ENCODE results near the gene ALX3.
A peak's percentile ranks its signal among the peaks of the same experiment; 100 is the strongest.
"Not testable (repeated sequence)": the region's sequence is repeated elsewhere in the genome, so short reads cannot be mapped to it uniquely, and the experiment has no call there.

ALX3 gene

DNA sequence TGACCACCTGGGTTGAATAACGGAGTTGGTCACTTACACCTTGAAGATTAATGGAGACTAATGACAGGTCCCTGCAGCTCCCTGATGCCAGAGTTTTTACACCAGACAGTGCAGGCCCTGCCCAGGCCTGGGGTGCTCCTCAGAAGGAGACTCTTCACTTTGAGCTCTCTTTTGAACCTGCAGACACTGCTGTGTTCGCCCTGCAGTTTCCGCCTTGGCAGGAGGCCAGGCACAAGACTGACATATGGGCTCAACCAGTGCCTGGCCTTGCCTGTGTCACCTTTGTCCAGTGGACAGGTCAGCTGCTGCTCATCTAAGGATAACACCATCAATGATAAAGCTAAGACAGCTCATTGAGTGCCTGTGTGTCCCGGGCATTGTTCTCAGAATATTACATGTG is 30.8 kb downstream of the ALX3 start:
- Histone ChIP-seq H3K36me3 (ENCODE audit: control insufficient read depth, insufficient read depth, low read length) (peaks cover 74% of the 10 kb centered on the region), H3K9ac (ENCODE audit: low read length) (no peak overlapping the region), H3K9me3 (ENCODE audit: control insufficient read depth, insufficient read depth, low read depth, low read length) (no peaks in the 10 kb centered on the region), H3K4me3 (ENCODE audit: low read depth, low read length) (no peak overlapping the region), H3K27ac (ENCODE audit: low read depth, low read length) (no peak overlapping the region), H3K27me3 (ENCODE audit: control insufficient read depth, insufficient read depth, low read length) (no peaks in the 10 kb centered on the region), H3K4me1 (ENCODE audit: control insufficient read depth, insufficient read depth, low read length) (peaks cover 6% of the 10 kb centered on the region)

DNA sequence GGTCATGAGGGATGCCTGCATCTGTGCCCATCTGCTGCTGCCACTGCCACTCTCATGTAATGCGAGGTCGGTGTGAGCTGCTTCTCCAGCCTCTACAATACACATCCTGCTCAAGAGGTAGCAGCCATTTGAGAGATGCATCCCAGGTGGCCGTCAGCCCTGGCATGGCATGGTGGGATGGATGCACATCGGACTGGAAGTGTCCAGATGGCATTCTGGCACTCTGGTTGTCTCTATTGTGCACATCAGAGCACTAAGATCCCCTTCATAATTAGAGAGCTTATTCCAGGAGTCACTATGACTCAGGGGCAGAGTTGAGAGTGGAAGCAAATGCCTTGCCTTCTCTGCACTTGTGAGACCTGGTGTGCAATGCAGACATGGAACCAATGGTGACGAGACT is 32.2 kb downstream of the ALX3 start:
- peaks cover 12% of the 10 kb centered on the region for H3K4me1 ChIP-seq (ENCODE audit: control insufficient read depth, insufficient read depth, low read length)
- peaks cover 61% of the 10 kb centered on the region for H3K36me3 ChIP-seq (ENCODE audit: control insufficient read depth, insufficient read depth, low read length)
- H3K27me3 ChIP-seq (ENCODE audit: control insufficient read depth, insufficient read depth, low read length): no peaks in the 10 kb centered on the region
- H3K9ac ChIP-seq (ENCODE audit: low read length): no peak overlapping the region
- no peak overlapping the region for H3K27ac ChIP-seq (ENCODE audit: low read depth, low read length)
- H3K9me3 ChIP-seq (ENCODE audit: control insufficient read depth, insufficient read depth, low read depth, low read length): no peaks in the 10 kb centered on the region
- H3K4me3 ChIP-seq (ENCODE audit: low read depth, low read length): no peak overlapping the region

GRCh38 chr1:110035236-110035752 is 35.2 kb downstream of the ALX3 start:
- H3K4me1 ChIP-seq (ENCODE audit: control insufficient read depth, insufficient read depth, low read length): peaks cover 21% of the 10 kb centered on the region
- H3K4me3 ChIP-seq (ENCODE audit: low read depth, low read length): peak overlapping the region; percentile 70
- H3K27ac ChIP-seq (ENCODE audit: low read depth, low read length): peak overlapping the region; percentile 89; the same call in 1 of the 2 replicates
- peak overlapping the region; percentile 85 for H3K9ac ChIP-seq (ENCODE audit: low read length)
- H3K36me3 ChIP-seq (ENCODE audit: control insufficient read depth, insufficient read depth, low read length): peaks cover 31% of the 10 kb centered on the region
- H3K27me3 ChIP-seq (ENCODE audit: control insufficient read depth, insufficient read depth, low read length): no peaks in the 10 kb centered on the region
- no peaks in the 10 kb centered on the region for H3K9me3 ChIP-seq (ENCODE audit: control insufficient read depth, insufficient read depth, low read depth, low read length)

DNA sequence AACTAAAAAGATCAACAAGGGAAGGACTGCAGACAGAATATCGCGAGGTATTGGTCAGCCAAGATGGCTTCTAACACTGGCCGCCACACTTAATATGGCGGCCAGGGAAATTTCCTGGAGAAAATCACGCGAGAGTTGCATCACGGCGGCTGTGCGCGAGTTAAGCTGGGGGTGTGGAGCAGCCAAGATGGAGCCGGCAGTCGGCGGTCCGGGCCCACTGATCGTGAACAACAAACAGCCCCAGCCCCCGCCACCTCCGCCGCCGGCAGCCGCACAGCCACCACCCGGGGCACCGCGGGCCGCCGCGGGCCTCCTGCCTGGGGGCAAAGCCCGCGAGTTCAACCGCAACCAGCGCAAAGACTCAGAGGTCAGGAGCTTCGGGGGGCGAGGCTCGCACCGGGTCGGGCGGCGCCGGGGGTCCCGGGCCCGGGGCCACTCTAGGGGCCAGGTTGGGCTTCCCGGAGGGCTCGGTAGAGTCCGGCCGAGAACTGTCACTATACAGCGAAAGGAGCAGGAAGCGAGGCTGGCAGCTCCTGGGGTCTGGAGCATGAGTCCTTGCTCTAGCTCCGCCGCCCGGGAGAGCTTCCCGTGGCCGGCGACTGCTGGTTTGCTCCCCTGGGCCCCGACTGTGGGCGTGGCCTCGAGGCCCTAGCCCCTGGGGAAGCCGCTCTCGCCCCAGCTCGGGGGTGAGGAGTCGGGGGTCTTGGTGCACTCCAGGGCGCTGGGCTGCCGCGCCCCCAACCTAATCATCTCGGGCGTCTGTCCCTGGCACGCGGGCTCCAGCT is 35.8 kb downstream of the ALX3 start, which contains the start of gene STRIP1:
Gene STRIP1 (plus strand): TSS at position 174 of the 785 bp plus-strand sequence. CDS start 14 bp downstream, at position 188.
- peak within 1 kb of the TSS; percentile 89 for H3K27ac ChIP-seq (ENCODE audit: low read depth, low read length)
- peak within 1 kb of the TSS; percentile 70 for H3K4me3 ChIP-seq (ENCODE audit: low read depth, low read length)
- H3K36me3 ChIP-seq (ENCODE audit: control insufficient read depth, insufficient read depth, low read length): peaks cover 24% of the 10 kb centered on the region
- no peaks in the 10 kb centered on the region for H3K9me3 ChIP-seq (ENCODE audit: control insufficient read depth, insufficient read depth, low read depth, low read length)
- H3K9ac ChIP-seq (ENCODE audit: low read length): peak within 1 kb of the TSS; percentile 85
- no peaks in the 10 kb centered on the region for H3K27me3 ChIP-seq (ENCODE audit: control insufficient read depth, insufficient read depth, low read length)
- H3K4me1 ChIP-seq (ENCODE audit: control insufficient read depth, insufficient read depth, low read length): peaks cover 26% of the 10 kb centered on the region

DNA sequence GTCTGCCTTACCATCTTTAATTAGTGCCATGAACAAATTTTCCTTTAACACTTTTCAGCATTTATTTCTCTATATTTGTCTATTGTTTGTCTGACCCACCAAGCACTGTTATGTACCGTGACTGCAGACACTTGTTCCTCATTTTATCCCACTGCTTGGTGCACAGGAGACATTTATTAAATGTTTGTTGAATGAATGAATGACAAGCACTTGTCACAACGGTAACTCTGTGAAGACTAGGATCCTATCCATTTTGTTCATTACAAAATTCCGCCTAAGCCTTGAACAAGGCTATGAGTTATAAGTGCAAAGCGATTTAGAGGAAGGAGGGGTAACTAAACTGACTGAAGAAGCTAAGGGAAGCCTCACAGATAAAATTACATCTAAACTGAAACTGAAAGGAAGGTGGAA is 36.4 kb downstream of the ALX3 start:
- Histone ChIP-seq H3K4me3 (ENCODE audit: low read depth, low read length) (peak overlapping the region; percentile 70), H3K27me3 (ENCODE audit: control insufficient read depth, insufficient read depth, low read length) (no peaks in the 10 kb centered on the region), H3K4me1 (ENCODE audit: control insufficient read depth, insufficient read depth, low read length) (peaks cover 26% of the 10 kb centered on the region), H3K36me3 (ENCODE audit: control insufficient read depth, insufficient read depth, low read length) (peaks cover 18% of the 10 kb centered on the region), H3K9ac (ENCODE audit: low read length) (no peak overlapping the region), H3K27ac (ENCODE audit: low read depth, low read length) (peak overlapping the region; percentile 17), H3K9me3 (ENCODE audit: control insufficient read depth, insufficient read depth, low read depth, low read length) (no peaks in the 10 kb centered on the region)

- Histone ChIP-seq H3K9me3 (ENCODE audit: control insufficient read depth, insufficient read depth, low read depth, low read length) (no peaks in the 10 kb centered on the region), H3K27me3 (ENCODE audit: control insufficient read depth, insufficient read depth, low read length) (no peaks in the 10 kb centered on the region), H3K36me3 (ENCODE audit: control insufficient read depth, insufficient read depth, low read length) (peaks cover 12% of the 10 kb centered on the region), H3K4me3 (ENCODE audit: low read depth, low read length) (no peak overlapping the region), H3K9ac (ENCODE audit: low read length) (no peak overlapping the region), H3K4me1 (ENCODE audit: control insufficient read depth, insufficient read depth, low read length) (peaks cover 26% of the 10 kb centered on the region), H3K27ac (ENCODE audit: low read depth, low read length) (no peak overlapping the region; the same call in 1 of the 2 replicates)
Observed at GRCh38 chr1:110033421-110033820, 37.1 kb downstream of the ALX3 start.

GRCh38 chr1:110032327-110032726 is 38.1 kb downstream of the ALX3 start:
- H3K4me1 ChIP-seq (ENCODE audit: control insufficient read depth, insufficient read depth, low read length): peaks cover 26% of the 10 kb centered on the region
- no peak overlapping the region for H3K4me3 ChIP-seq (ENCODE audit: low read depth, low read length)
- no peaks in the 10 kb centered on the region for H3K27me3 ChIP-seq (ENCODE audit: control insufficient read depth, insufficient read depth, low read length)
- no peak overlapping the region for H3K27ac ChIP-seq (ENCODE audit: low read depth, low read length)
- H3K36me3 ChIP-seq (ENCODE audit: control insufficient read depth, insufficient read depth, low read length): peaks cover 3% of the 10 kb centered on the region
- H3K9ac ChIP-seq (ENCODE audit: low read length): no peak overlapping the region
- H3K9me3 ChIP-seq (ENCODE audit: control insufficient read depth, insufficient read depth, low read depth, low read length): no peaks in the 10 kb centered on the region

- H3K36me3 ChIP-seq (ENCODE audit: control insufficient read depth, insufficient read depth, low read length); H3K9ac ChIP-seq (ENCODE audit: low read length); H3K27me3 ChIP-seq (ENCODE audit: control insufficient read depth, insufficient read depth, low read length); H3K4me3 ChIP-seq (ENCODE audit: low read depth, low read length); H3K27ac ChIP-seq (ENCODE audit: low read depth, low read length); H3K9me3 ChIP-seq (ENCODE audit: control insufficient read depth, insufficient read depth, low read depth, low read length): not testable (repeated sequence)
- peaks cover 24% of the 10 kb centered on the region for H3K4me1 ChIP-seq (ENCODE audit: control insufficient read depth, insufficient read depth, low read length)
Observed at GRCh38 chr1:110030687-110031086, 39.8 kb downstream of the ALX3 start.

DNA sequence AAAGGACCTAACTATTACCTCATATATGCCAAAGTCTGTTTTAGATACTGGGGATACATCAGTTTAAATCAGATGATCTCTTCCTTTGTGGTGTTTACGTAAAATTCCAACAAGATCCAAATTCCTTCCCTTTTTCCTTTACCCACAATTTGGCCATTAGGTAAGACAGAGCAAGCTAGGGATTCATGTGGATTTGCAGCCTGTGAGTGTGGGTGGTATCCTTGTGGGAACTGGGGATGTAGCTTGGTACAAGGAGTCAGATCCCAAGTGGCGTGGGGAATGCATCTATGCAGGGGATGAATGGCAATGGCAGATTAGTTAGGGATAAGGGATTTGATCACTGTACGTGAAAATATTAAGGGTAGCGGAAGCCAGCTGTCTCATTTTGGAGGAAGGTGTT is 45.9 kb downstream of the ALX3 start:
- H3K9me3 ChIP-seq (ENCODE audit: control insufficient read depth, insufficient read depth, low read depth, low read length): no peaks in the 10 kb centered on the region
- H3K27me3 ChIP-seq (ENCODE audit: control insufficient read depth, insufficient read depth, low read length): no peaks in the 10 kb centered on the region
- H3K27ac ChIP-seq (ENCODE audit: low read depth, low read length): no peak overlapping the region
- no peaks in the 10 kb centered on the region for H3K4me1 ChIP-seq (ENCODE audit: control insufficient read depth, insufficient read depth, low read length)
- peaks cover 56% of the 10 kb centered on the region for H3K36me3 ChIP-seq (ENCODE audit: control insufficient read depth, insufficient read depth, low read length)
- no peak overlapping the region for H3K4me3 ChIP-seq (ENCODE audit: low read depth, low read length)
- no peak overlapping the region for H3K9ac ChIP-seq (ENCODE audit: low read length)

- no peaks in the 10 kb centered on the region for H3K9me3 ChIP-seq (ENCODE audit: control insufficient read depth, insufficient read depth, low read depth, low read length)
- no peaks in the 10 kb centered on the region for H3K4me1 ChIP-seq (ENCODE audit: control insufficient read depth, insufficient read depth, low read length)
- no peaks in the 10 kb centered on the region for H3K27me3 ChIP-seq (ENCODE audit: control insufficient read depth, insufficient read depth, low read length)
- H3K36me3 ChIP-seq (ENCODE audit: control insufficient read depth, insufficient read depth, low read length): peaks cover 90% of the 10 kb centered on the region
- H3K4me3 ChIP-seq (ENCODE audit: low read depth, low read length): no peak overlapping the region
- no peak overlapping the region for H3K9ac ChIP-seq (ENCODE audit: low read length)
- H3K27ac ChIP-seq (ENCODE audit: low read depth, low read length): no peak overlapping the region
Observed at GRCh38 chr1:110021285-110021684, 49.2 kb downstream of the ALX3 start.

GRCh38 chr1:110019770-110020169 is 50.7 kb downstream of the ALX3 start:
- H3K27me3 ChIP-seq (ENCODE audit: control insufficient read depth, insufficient read depth, low read length): no peaks in the 10 kb centered on the region
- H3K4me1 ChIP-seq (ENCODE audit: control insufficient read depth, insufficient read depth, low read length): no peaks in the 10 kb centered on the region
- H3K27ac ChIP-seq (ENCODE audit: low read depth, low read length): no peak overlapping the region
- peaks cover 100% of the 10 kb centered on the region for H3K36me3 ChIP-seq (ENCODE audit: control insufficient read depth, insufficient read depth, low read length)
- no peak overlapping the region for H3K9ac ChIP-seq (ENCODE audit: low read length)
- H3K4me3 ChIP-seq (ENCODE audit: low read depth, low read length): no peak overlapping the region
- H3K9me3 ChIP-seq (ENCODE audit: control insufficient read depth, insufficient read depth, low read depth, low read length): no peaks in the 10 kb centered on the region
